HG02852 (cell line): ENCODE measurements around the gene WASHC2C.
"Not testable (repeated sequence)": the region's sequence is repeated elsewhere in the genome, so short reads cannot be mapped to it uniquely, and the experiment has no call there.

ENCODE experiments used
- ATAC-seq: cut with Tn5 transposase; IDR thresholded peaks from one replicate; pipeline ENCODE4 v1.9.1; 2021; ENCODE audit warnings: mild to moderate bottlenecking, moderate library complexity; ENCODE audit not compliant: unreplicated experiment

WASHC2C gene

GRCh38 chr10:45768334-45768733 lies 41.3 kb downstream of the WASHC2C start:
- ATAC-seq = not testable (repeated sequence)

GRCh38 chr10:45771757-45772461 lies 44.8 kb downstream of the WASHC2C start:
- not testable (repeated sequence) for ATAC-seq

GRCh38 chr10:45786217-45786616 lies 59.2 kb downstream of the WASHC2C start:
- not testable (repeated sequence) for ATAC-seq

- not testable (repeated sequence) for ATAC-seq
Observed at GRCh38 chr10:45787212-45787741, 60.2 kb downstream of the WASHC2C start.

- not testable (repeated sequence) for ATAC-seq
Observed at GRCh38 chr10:45789991-45790390, 62.9 kb downstream of the WASHC2C start.

- not testable (repeated sequence) for ATAC-seq
Observed at GRCh38 chr10:45790694-45791426, 63.8 kb downstream of the WASHC2C start.

GRCh38 chr10:45794761-45795160 lies 67.7 kb downstream of the WASHC2C start:
- ATAC-seq = not testable (repeated sequence)

GRCh38 chr10:45803060-45804010 lies 76.3 kb downstream of the WASHC2C start:
- ATAC-seq = not testable (repeated sequence)

- ATAC-seq = not testable (repeated sequence)
Observed at GRCh38 chr10:45804996-45805395, 77.9 kb downstream of the WASHC2C start.

- ATAC-seq = no peak
Observed at GRCh38 chr10:45809837-45810236, 82.8 kb downstream of the WASHC2C start.

GRCh38 chr10:45811075-45811474 lies 84.0 kb downstream of the WASHC2C start:
- ATAC-seq = no peak

GRCh38 chr10:45812959-45813358 lies 85.9 kb downstream of the WASHC2C start:
- ATAC-seq = not testable (repeated sequence)

- ATAC-seq = not testable (repeated sequence)
Observed at GRCh38 chr10:45814146-45814545, 87.1 kb downstream of the WASHC2C start.

- no peak for ATAC-seq
Observed at GRCh38 chr10:45817130-45817859, 90.2 kb downstream of the WASHC2C start.

- no peak for ATAC-seq
Observed at GRCh38 chr10:45817912-45818311, 90.8 kb downstream of the WASHC2C start.

- no peak for ATAC-seq
Observed at GRCh38 chr10:45819552-45819951, 92.5 kb downstream of the WASHC2C start.

- not testable (repeated sequence) for ATAC-seq
Observed at GRCh38 chr10:45820107-45820830, 93.2 kb downstream of the WASHC2C start.

- ATAC-seq = not testable (repeated sequence)
Observed at GRCh38 chr10:45822918-45823317, 95.9 kb downstream of the WASHC2C start.
